Measurements from ENCODE around the gene DNAJC13. TPM values are rescaled to one million over a fixed set of nuclear protein-coding genes. Genes with fewer than 3 reads are reported as not detected.

The DNAJC13 gene
- total and polyA plus RNA-seq, 2 of the 8 experiments (the other 6 are each of a cell fraction or from before 2014, with no cell fraction given) = 7.9 to 28.8 TPM

GRCh38 chr3:132456571-132456970 lies 39.3 kb downstream of the DNAJC13 start:
- Histone ChIP-seq H2BK5ac (ENCODE audit: low read depth, low read length) (no peak overlapping the region), H4K20me1 (replicated peaks in 1 of 2; ENCODE audit: control insufficient read depth in 1 of 2, insufficient read depth in 2 of 2, low read length in 2 of 2) (no peaks in the 10 kb centered on the region), H3K23me2 (ENCODE audit: low read depth, low read length) (no peaks in the 10 kb centered on the region), H3K36me3 (ENCODE audit: control insufficient read depth in 2 of 4, insufficient read depth in 4 of 4, low read length in 3 of 4) (peaks cover 2 to 61% (median 36%) of the 10 kb centered on the region in 4 experiments; a peak in 6 of 8 replicates), H3K79me2 (ENCODE audit: control insufficient read depth in 1 of 2, insufficient read depth in 2 of 2, low read length in 2 of 2) (no peaks in the 10 kb centered on the region), H3K23ac (ENCODE audit: insufficient read length) (no peak overlapping the region), H3K27me3 (replicated peaks in 1 of 4; ENCODE audit: control insufficient read depth in 3 of 4, extremely low read depth in 1 of 4, insufficient read depth in 3 of 4, low read length in 3 of 4) (no peaks in the 10 kb centered on the region), H3K4me3 (ENCODE audit: extremely low read depth in 1 of 4, insufficient read depth in 2 of 4, low read depth in 3 of 4, low read length in 4 of 4) (no peak overlapping the region), H3K4me2 (ENCODE audit: insufficient read depth in 1 of 2, low read depth in 2 of 2, low read length in 2 of 2) (no peak overlapping the region), H2AK5ac (ENCODE audit: low read depth, low read length) (no peak overlapping the region), H2BK120ac (replicated peaks; ENCODE audit: low read depth, low read length) (no peak overlapping the region), H4K91ac (replicated peaks; ENCODE audit: insufficient read length, low read length) (no peak overlapping the region), H2BK20ac (ENCODE audit: low read length) (no peak overlapping the region), H3K56ac (replicated peaks; ENCODE audit: insufficient read length, low read depth, low read length) (no peak overlapping the region), H3K9me3 (ENCODE audit: insufficient read depth in 2 of 2, low read depth in 1 of 2, low read length in 1 of 2) (no peaks in the 10 kb centered on the region), H3K4me1 (replicated peaks in 1 of 4; ENCODE audit: control insufficient read depth in 3 of 4, insufficient read depth in 4 of 4, low read length in 3 of 4) (no peaks in the 10 kb centered on the region), H2AFZ (ENCODE audit: low read length) (no peak overlapping the region), H3K18ac (ENCODE audit: extremely low read depth, low read length) (no peak overlapping the region), H4K8ac (ENCODE audit: extremely low read depth, insufficient read depth, low read length) (no peak overlapping the region), H4K5ac (ENCODE audit: insufficient read length, low read depth, low read length) (no peak overlapping the region), H3K14ac (ENCODE audit: insufficient read length) (no peak overlapping the region), H3K27ac (ENCODE audit: low read depth, low read length) (no peak overlapping the region), H3K4ac (replicated peaks; ENCODE audit: insufficient read length, low read depth, low read length) (no peak overlapping the region), H2BK15ac (ENCODE audit: low read length) (no peak overlapping the region), H3K79me1 (ENCODE audit: low read depth, low read length) (no peaks in the 10 kb centered on the region), H3K9ac (replicated peaks in 1 of 4; ENCODE audit: extremely low read depth in 1 of 4, low read depth in 3 of 4, low read length in 3 of 4) (no peak overlapping the region), H2BK12ac (ENCODE audit: low read depth, low read length) (no peak overlapping the region)
- FAIRE-seq (no peak), DNase-seq (ENCODE audit: low read depth in 1 of 2, low spot score in 2 of 2) (no peak)
- CTCF ChIA-PET (ENCODE audit: partially characterized antibody) = no interaction called here
- POLR2A ChIA-PET (ENCODE audit: partially characterized antibody) = interaction anchor here (1.2 kb wide), 1 partner anchor 17 kb away, joined by 3 read pairs; no protein-coding TSS in a partner anchor
- WGBS, 2 experiments (ENCODE audit: extremely low coverage in 1 of 2, insufficient coverage in 1 of 2, insufficient read length in 1 of 2, insufficient replicate concordance in 2 of 2, low coverage in 1 of 2, low lambda C conversion rate in 2 of 2, missing lambda C conversion rate in 1 of 2) = 100% methylated on average over 3 of the region's 3 CpGs; no CpG with 5 or more reads in 1 of the 2 experiments
- TF ChIP-seq KDM4A (IDR thresholded peaks at IDR 0.05; ENCODE audit: low read depth, low read length, severe bottlenecking) (no peak), CHD1 (IDR thresholded peaks at IDR 0.05; ENCODE audit: low read depth, low read length) (no peak), CEBPB (IDR thresholded peaks at IDR 0.05; ENCODE audit: low read depth, low read length) (no peak), SIX5 (IDR thresholded peaks at IDR 0.05; ENCODE audit: low read depth, low read length) (no peak), CHD2 (IDR thresholded peaks at IDR 0.05; ENCODE audit: low read length) (no peak), SP2 (IDR thresholded peaks at IDR 0.05; ENCODE audit: low read length) (no peak), MAX (IDR thresholded peaks at IDR 0.05) (no peak)
